IPS-18c (cell line): ENCODE data around the gene SKIL.

Experiments
- H3K4me3 ChIP-seq: 2 replicates; pipeline ENCODE4 v1.7.0; 2013; ENCODE audit warnings: low read depth, mild to moderate bottlenecking, low read length, moderate library complexity; ENCODE audit not compliant: insufficient read depth
- H3K9me3 ChIP-seq: one replicate; pipeline ENCODE4 v1.6.1; 2013; ENCODE audit warnings: mild to moderate bottlenecking, low read length, moderate library complexity; ENCODE audit not compliant: control insufficient read depth, insufficient read depth

SKIL gene

DNA sequence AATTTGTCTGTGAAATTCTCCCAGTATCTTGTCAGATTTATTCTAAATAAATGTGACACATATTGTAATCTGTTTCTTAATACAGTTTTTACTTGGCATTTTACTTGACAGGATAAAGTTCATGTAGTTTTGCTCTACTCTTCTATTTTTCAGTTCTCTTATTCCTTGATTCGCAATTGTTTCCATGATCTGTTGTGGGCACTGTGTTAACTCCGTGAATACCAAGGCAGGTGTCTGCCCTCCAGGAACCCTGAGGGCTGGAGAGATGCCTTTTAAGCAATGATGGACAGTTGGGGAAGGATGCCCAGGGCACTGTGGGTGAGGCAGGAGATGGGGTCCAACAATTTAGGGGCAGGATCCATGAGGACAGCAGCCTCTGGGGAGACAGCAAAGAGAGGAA lies 64.2 kb downstream of the SKIL start:
- no peaks in the 10 kb centered on the region for H3K9me3 ChIP-seq
- no peak overlapping the region for H3K4me3 ChIP-seq

DNA sequence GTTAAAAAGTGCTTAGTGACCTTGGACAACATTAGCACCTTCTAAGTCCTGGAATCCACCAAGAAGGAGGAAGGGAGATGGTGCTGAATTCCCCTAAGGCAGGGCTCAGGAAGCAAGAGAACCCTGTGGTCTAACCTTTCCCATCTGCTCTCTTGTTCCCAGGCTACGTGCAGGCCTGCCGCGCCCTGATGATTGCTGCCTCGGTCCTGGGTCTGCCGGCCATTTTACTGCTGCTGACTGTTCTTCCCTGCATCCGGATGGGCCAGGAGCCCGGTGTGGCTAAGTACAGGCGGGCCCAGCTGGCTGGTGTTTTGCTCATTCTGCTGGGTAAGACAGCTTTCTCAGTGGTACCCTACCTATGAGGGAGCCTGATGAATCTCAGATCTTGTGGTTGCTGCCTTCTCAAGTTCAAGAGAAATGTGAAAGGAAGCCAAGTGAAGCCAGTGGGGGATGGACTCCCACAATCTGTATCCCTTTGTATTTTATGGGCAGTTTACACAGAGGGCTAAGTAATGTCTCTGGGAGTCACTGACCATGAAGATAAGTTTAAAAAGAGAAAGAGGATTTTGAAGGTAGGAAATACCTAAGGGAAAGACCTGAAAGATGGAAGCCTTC lies 65.6 kb downstream of the SKIL start:
- no peak overlapping the region for H3K4me3 ChIP-seq
- H3K9me3 ChIP-seq: no peaks in the 10 kb centered on the region

DNA sequence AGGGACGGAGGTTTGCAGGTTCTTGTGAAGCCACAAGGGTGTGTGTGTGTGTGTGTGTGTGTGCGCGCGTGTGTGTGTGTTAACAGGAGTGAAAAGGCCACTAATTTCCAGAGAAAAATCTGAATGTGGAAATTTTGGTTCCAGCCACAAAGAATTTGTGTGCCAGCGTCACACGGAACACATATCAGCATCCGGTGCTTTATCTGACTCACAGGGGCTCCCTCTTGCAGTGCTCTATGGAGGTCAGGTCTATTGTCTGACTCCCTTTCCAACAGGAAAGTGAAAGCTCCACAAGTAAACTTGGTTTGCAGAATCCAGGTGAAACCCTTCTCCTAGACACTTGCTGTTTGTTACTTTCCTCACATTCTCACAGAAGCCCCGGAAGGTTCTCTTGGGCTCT lies 67.4 kb downstream of the SKIL start:
- H3K9me3 ChIP-seq: no peaks in the 10 kb centered on the region
- H3K4me3 ChIP-seq: no peak overlapping the region

DNA sequence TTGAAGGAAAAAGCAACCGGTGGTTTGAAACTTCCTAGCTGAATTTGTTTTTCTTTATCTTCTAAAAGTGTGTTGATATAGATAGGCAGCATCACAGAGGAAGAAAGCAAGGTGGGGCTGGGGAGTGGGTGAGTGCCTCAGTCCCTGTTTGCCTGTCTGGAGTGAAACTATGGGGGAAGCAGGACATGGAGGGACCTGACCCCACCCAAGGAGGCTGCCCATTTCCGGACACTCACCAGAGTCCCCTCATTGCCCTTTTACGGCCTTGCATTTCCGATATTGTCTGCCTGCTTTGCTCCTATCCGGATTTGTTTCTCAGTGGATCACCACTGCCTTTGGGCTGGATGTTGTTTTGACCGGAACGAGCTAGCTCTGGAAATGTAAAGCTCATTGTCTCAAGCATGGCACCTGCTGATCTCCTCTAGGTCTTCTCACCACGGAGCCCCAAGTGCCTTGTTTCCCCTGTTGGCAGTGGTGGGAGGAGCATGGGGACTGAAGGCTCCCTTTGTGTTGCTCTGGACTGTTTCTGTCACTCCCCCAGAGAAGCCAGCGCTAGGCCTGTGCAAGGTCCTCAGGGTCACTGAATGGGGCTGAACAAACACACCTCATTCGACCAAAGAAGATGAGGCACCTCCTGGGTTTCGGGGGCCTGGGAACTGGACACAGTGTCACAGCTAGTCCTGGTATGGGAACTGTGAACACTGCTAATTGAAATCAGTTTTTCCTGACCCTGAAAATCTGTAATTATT lies 68.2 kb downstream of the SKIL start:
- no peaks in the 10 kb centered on the region for H3K9me3 ChIP-seq
- no peak overlapping the region for H3K4me3 ChIP-seq

DNA sequence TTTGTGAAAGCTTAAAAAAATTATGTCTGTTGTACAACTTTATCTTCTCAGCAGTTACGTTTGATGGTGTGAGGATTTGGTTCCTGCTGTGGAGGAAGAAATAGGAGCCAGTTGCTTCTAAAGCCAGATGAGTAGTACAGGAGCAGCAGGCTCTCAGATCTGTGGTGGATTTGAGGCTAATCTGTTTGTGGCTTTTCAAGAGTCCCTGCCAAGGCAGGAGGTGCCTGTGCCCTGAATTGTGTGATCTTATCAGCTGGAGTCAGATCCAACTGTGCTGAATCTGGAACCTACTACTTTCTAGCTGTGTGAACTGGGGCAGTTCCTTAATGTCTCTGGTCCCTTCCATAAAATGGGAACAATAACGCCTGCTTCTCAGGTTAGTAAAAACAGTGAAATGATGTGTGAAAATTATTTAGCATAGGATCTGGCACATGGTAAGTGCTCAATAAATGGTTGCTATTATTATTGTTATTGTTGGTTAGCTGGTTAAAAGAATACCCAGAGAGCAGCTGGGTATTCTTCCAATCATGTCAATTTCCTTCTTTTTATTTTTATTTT lies 68.8 kb downstream of the SKIL start:
- Histone ChIP-seq H3K4me3 (no peak overlapping the region), H3K9me3 (no peaks in the 10 kb centered on the region)

DNA sequence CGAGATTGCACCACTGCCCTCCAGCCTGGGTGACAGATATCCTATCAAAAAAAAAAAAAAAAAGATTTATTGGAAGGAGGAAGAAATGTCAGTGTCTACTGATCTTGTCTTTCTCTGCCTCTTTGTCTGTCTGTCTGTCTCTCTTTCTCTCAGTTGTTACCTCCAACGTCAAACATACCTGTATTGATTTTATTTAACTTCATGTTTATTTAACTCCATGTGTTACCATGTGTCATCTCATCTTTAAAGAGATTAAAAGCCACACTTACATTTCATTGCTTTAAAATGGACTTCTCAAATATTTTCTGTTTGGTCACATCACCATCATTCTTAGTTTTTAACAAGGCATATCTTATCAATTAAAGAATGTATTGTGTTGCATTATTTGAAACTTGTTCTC lies 70.6 kb downstream of the SKIL start:
- H3K4me3 ChIP-seq: no peak overlapping the region

DNA sequence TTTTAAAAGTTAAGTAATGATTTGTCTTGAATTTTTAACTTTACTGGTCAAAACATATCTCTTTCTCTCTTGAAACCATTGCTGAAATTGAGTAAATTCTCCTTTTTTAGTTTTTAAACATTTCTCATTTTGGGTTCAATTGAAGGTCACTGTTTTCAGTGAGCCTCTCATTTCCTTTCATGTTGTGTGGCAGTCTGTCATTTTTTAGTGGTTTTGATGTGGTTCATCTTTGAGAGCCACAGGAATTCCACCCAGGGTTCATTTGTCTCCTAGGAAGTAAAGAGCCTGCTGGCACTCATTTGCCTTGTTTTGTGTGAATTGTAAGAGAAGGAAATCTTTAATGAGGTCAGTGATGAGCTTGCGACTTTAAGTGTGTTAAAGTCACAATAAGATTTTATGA lies 71.5 kb downstream of the SKIL start:
- Histone ChIP-seq H3K9me3 (no peaks in the 10 kb centered on the region), H3K4me3 (no peak overlapping the region)

More for the DNA sequence above, 70.6 kb downstream of the SKIL start:
- no peaks in the 10 kb centered on the region for H3K9me3 ChIP-seq

DNA sequence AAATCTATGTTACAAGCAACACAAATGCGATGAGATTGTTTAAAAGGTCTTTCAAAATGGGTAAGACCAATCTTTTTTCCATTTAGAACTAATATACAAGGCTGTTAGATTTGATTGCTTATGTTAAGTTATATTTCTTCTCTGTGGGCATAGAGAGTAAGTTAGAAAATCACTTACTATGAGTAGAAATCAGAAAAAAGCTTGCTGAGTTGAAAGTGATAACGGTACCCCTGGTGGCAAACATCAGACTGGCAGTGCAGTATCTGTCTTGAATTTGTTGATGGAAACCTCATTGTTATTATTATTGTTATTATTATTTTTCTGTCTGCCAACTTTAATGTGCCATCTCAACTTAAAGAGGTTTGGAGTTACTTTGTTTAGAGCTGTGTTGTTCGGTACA lies 73.5 kb downstream of the SKIL start:
- no peaks in the 10 kb centered on the region for H3K9me3 ChIP-seq
- H3K4me3 ChIP-seq: no peak overlapping the region

DNA sequence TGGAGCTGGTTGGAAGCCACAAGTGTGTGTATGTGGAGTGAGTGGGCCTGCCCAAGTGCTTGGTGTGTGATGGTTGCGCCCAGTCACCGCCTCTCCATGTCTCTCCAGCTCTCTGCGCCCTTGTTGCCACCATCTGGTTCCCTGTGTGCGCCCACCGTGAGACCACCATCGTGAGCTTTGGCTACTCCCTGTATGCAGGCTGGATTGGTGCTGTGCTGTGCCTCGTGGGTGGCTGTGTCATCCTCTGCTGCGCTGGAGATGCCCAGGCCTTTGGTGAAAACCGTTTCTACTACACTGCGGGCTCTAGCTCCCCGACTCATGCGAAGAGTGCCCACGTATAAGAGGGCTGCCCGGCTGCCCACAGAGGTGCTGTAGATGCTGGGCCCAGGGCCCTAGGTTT lies 74.9 kb downstream of the SKIL start:
- no peaks in the 10 kb centered on the region for H3K9me3 ChIP-seq
- H3K4me3 ChIP-seq: no peak overlapping the region

DNA sequence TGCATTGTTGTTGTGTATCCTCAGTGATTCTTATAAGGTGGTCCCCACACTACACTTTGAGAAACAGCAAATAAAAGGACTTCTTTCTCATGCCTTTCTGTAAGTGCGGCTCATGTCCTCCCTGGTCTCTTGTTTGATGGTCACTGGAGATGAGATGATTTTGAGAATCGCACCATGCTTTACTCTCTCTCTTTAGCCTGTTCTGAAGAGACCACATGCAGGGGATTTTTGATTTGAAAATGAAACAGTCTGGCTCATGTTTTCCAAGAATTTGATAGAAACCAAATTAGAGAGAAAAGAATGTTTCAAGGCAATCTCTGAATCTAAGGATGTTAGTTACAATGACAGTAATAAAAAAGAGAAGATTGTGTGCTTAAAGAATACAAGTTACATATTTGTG lies 79.2 kb downstream of the SKIL start:
- Histone ChIP-seq H3K9me3 (no peaks in the 10 kb centered on the region), H3K4me3 (no peak overlapping the region)

DNA sequence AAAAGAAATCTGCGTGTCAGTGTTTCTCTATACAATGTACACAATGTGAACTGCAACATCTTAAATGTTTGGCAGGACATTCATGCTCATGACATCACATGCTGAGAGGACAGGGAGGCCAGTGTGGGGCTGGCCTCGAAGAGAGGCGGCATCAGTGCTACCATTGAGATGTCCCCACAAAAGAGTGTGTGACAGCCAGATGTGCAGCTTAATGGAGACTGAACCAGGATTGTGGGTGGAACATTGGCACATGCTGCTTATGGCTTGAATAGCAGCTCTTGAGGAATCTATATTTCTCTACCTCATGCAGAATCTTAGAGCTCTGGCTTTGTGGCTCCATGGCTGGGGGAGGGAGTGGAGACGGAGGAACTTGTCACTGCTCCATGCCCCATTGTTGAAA lies 79.7 kb downstream of the SKIL start:
- Histone ChIP-seq H3K9me3 (no peaks in the 10 kb centered on the region), H3K4me3 (no peak overlapping the region)

DNA sequence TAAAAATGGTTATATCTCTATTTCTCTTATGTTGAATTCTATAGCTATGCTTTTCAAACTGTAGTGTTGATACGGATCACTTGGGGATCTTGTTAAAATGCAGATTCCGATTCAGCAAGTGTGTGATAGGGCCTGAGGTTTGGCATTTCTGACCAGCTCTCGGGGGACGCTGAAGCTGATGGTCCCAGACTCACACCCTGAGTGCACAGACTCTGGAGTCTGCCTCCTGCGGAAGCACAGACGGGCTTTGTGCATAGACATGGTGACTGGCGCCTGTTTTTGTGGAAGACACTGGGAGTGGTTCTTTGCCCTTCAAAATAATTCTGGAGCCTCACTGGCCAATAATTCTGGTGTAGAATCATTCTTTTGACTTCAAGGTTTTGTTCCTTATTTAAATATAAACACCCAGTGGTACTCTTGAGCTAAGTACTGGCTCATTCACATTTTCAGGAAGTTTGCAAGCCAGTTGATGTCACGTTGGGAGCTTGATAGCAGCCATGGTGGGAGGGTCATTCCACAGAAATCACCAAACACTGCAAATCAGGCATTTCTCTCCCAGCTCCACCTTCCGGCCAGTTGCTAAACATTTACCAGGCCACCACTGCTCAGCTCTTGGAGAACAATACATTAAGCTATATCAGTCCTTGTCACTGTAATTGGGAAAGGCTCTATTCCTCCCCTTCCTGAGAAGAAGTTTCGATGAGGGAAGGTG lies 80.3 kb downstream of the SKIL start:
- Histone ChIP-seq H3K4me3 (no peak overlapping the region), H3K9me3 (no peaks in the 10 kb centered on the region)

DNA sequence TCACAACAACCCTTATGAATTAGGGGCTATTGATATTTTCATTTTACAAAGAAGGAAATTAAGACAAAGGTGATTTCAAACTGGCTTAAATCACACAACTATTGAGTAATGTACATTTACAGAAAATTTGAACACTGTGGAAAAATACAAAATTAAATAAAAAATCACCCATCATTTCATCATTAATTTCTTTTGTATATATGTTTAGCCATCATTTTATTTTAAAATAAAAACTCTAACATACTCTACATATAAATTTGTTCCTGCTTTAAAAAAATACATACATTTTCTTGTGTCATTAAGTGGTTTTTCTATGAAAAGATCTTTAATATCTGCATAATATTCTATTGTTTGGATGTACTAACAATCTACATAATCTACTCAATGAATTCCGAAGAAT lies 81.3 kb downstream of the SKIL start:
- Histone ChIP-seq H3K4me3 (no peak overlapping the region), H3K9me3 (no peaks in the 10 kb centered on the region)

DNA sequence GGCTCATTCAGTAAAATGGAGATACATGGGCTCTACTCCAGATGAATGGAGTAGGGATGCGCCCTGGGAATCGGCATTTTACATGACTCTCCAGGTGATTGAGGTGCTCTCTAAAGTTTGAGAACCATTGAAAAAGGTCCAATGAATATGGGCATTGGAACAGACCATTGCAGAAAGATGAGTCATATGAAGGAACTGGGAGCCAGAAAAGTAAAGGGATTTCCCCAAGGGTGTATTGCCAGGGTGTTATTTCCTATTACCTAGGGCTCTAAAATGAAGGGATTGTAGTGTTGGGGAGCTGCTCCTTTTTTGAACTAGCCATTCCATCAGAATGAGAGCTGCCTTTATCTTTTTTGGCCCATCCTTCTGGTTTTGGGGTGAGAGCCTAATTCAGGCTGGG lies 82.8 kb downstream of the SKIL start:
- H3K4me3 ChIP-seq: no peak overlapping the region
- no peaks in the 10 kb centered on the region for H3K9me3 ChIP-seq

DNA sequence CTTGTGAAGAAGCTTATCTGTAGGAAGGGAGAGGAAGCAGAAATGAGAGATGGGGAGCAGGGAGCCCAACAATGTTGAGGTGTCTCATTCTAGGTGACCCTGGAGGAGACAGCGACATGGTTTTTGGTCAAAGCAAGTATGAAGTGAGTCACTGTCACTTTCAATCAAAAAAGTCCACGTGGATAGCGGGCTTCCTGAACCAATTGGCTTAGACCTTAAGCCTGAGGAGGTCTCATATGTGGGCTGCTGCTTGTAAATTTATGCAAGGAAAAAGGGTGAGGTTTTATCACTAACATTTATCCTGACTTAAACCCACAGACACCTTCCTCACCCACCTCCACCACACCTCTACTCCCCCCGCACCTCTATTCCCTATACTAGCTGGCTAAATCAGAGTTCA lies 83.9 kb downstream of the SKIL start:
- Histone ChIP-seq H3K9me3 (no peaks in the 10 kb centered on the region), H3K4me3 (no peak overlapping the region)

DNA sequence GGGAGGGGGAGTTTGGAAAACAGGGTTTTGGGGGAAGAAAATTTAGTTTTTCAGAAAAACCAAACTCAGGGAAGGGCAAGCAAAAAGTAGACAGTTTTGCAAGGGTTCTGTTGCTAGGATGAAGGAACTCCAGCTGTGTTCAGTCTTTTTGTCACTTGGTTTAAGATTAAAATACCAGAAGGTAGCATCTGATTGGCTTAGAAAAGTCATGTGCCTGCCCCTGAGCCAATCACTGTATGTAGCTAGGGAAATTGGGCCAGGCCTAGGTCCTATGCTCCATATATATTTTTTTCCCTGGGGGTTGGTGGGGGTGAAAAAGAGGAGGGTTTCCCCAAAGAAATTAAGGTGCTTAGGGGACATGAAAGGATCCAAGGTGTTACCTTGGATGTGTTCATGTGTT lies 85.4 kb downstream of the SKIL start:
- Histone ChIP-seq H3K9me3 (no peaks in the 10 kb centered on the region), H3K4me3 (no peak overlapping the region)

DNA sequence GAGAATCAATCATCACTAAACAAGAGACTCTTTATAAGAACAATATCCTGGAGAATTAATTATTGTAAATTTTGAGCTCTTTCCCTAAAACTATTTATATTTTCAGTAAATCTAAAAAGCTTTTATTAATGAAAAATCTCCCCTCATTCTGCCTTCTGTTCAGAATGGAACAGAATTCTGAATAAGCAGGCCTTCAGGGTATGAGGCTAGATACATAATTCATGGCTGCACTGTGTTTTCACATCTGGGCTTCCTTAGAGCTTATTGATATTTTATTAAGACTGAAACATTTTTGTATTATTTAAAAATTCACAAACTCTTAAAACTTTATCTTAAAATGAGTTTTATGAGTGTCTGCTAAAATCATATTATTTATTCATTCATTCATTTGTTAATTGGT lies 85.9 kb downstream of the SKIL start:
- Histone ChIP-seq H3K9me3 (no peaks in the 10 kb centered on the region), H3K4me3 (no peak overlapping the region)
